Thoracic aorta (tissue), 2 donors: ENCODE measurements around the gene PAF1. TPM values are rescaled to one million over a fixed set of nuclear protein-coding genes. Genes with fewer than 3 reads are reported as not detected.
A peak's percentile ranks its signal among the peaks of the same experiment; 100 is the strongest.

Source experiments
- ATAC-seq: fragments of 150-250 bp; one replicate; pipeline ENCODE4 v1.8.0; 2017; ENCODE audit warnings: low read depth; ENCODE audit not compliant: insufficient number of reproducible peaks, low FRiP score
- DNase-seq: peaks from one replicate; pipeline ENCODE4 v3.0.0-alpha.2; 2020; ENCODE audit warnings: low spot score
- H3K27ac ChIP-seq, 2 donors: fragments of 200-600 bp; sonication (generic); 1 replicate in 1 of 2; 2 replicates in 1 of 2; pipeline ENCODE4 v1.5.1; 2016; ENCODE audit warnings: mild to moderate bottlenecking in 2 of 2, moderate library complexity in 2 of 2
- H3K27me3 ChIP-seq: fragments of 200-600 bp; sonication (generic); replicated peaks from 2 replicates; pipeline ENCODE4 v1.6.0; 2016; ENCODE audit warnings: mild to moderate bottlenecking; ENCODE audit not compliant: insufficient read depth
- H3K36me3 ChIP-seq: fragments of 200-600 bp; sonication (generic); one replicate; pipeline ENCODE4 v1.5.1; 2016
- H3K4me1 ChIP-seq, 2 donors: fragments of 200-600 bp; sonication (generic); 1 replicate in 1 of 2; 2 replicates in 1 of 2; pipeline versions ENCODE4 v1.5.1 to v1.6.0; 2016; ENCODE audit warnings: low read depth in 2 of 2, mild to moderate bottlenecking in 1 of 2; ENCODE audit not compliant: control insufficient read depth in 1 of 2
- H3K4me3 ChIP-seq: fragments of 200-600 bp; sonication (generic); 2 replicates; pipeline ENCODE4 v1.5.1; 2016; ENCODE audit warnings: mild to moderate bottlenecking
- H3K9me3 ChIP-seq: fragments of 200-600 bp; sonication (generic); 2 replicates; pipeline ENCODE4 v1.5.1; 2016
- CTCF ChIP-seq: fragments of 200-600 bp; sonication (generic); IDR thresholded peaks from one replicate; pipeline ENCODE4 v1.5.1; 2019; ENCODE audit warnings: antibody characterized with exemption
- total RNA-seq, 2 donors: library from RNA; depleted of rRNA; stranded (reverse); fragments of >200 nt; gene quantifications; one replicate each; pipeline versions ENCODE4 v1.1.0 to v1.2.3, GENCODE V29; 2016

PAF1 gene
- total RNA-seq, 2 donors from 2014 or later: 25.7 to 34.5 TPM

- ATAC-seq (no peak), DNase-seq (no peak)
- Histone ChIP-seq H3K27ac (no peak overlapping the region), H3K9me3 (no peaks in the 10 kb centered on the region), H3K27me3 (no peaks in the 10 kb centered on the region), H3K4me3 (no peak overlapping the region), H3K4me1 (peaks cover 10 to 16% of the 10 kb centered on the region in 2 donors), H3K36me3 (peaks cover 68% of the 10 kb centered on the region)
- TF ChIP-seq CTCF: no peak
These were observed 13.2 kb downstream of the PAF1 start for GRCh38 chr19:39377373-39378362.

GRCh38 chr19:39375929-39376328, 15.0 kb downstream of the PAF1 start:
- no peak for ATAC-seq
- H3K4me3 ChIP-seq: no peak overlapping the region
- no peak for DNase-seq
- H3K9me3 ChIP-seq: no peaks in the 10 kb centered on the region
- no peak overlapping the region for H3K27ac ChIP-seq
- H3K27me3 ChIP-seq: no peaks in the 10 kb centered on the region
- H3K36me3 ChIP-seq: peaks cover 53% of the 10 kb centered on the region
- TF ChIP-seq CTCF: no peak
- peaks cover 12 to 28% of the 10 kb centered on the region in 2 donors for H3K4me1 ChIP-seq

- no peaks in the 10 kb centered on the region for H3K27me3 ChIP-seq
- H3K27ac ChIP-seq: peak overlapping the region; percentile 98 to 99
- peaks cover 12 to 28% of the 10 kb centered on the region in 2 donors for H3K4me1 ChIP-seq
- DNase-seq: no peak
- no peak for TF ChIP-seq CTCF
- no peaks in the 10 kb centered on the region for H3K9me3 ChIP-seq
- peaks cover 35% of the 10 kb centered on the region for H3K36me3 ChIP-seq
- peak overlapping the region; percentile 30 for H3K4me3 ChIP-seq
- ATAC-seq: no peak
These were observed 18.0 kb downstream of the PAF1 start for GRCh38 chr19:39372941-39373340.

- peak overlapping the region; percentile 30 for H3K4me3 ChIP-seq
- H3K27me3 ChIP-seq: no peaks in the 10 kb centered on the region
- peaks cover 12 to 28% of the 10 kb centered on the region in 2 donors for H3K4me1 ChIP-seq
- DNase-seq: peak; percentile 60
- no peaks in the 10 kb centered on the region for H3K9me3 ChIP-seq
- H3K36me3 ChIP-seq: peaks cover 28% of the 10 kb centered on the region
- peak overlapping the region; percentile 98 to 99 for H3K27ac ChIP-seq
- TF ChIP-seq CTCF: no peak
- ATAC-seq: peak; percentile 83
These were observed 18.7 kb downstream of the PAF1 start for GRCh38 chr19:39372047-39372802.

- Histone ChIP-seq H3K4me1 (peaks cover 12 to 28% of the 10 kb centered on the region in 2 donors), H3K9me3 (no peaks in the 10 kb centered on the region), H3K4me3 (no peak overlapping the region), H3K36me3 (peaks cover 13% of the 10 kb centered on the region), H3K27me3 (no peaks in the 10 kb centered on the region), H3K27ac (peak overlapping the region; percentile 70 to 99)
- no peak for TF ChIP-seq CTCF
- DNase-seq: no peak
- ATAC-seq: no peak
These were observed 20.2 kb downstream of the PAF1 start for GRCh38 chr19:39370735-39371134.
